ENCODE data around the gene ZNF598.
"Not testable (repeated sequence)": the region's sequence is repeated elsewhere in the genome, so short reads cannot be mapped to it uniquely, and the experiment has no call there.

The ZNF598 gene

DNA sequence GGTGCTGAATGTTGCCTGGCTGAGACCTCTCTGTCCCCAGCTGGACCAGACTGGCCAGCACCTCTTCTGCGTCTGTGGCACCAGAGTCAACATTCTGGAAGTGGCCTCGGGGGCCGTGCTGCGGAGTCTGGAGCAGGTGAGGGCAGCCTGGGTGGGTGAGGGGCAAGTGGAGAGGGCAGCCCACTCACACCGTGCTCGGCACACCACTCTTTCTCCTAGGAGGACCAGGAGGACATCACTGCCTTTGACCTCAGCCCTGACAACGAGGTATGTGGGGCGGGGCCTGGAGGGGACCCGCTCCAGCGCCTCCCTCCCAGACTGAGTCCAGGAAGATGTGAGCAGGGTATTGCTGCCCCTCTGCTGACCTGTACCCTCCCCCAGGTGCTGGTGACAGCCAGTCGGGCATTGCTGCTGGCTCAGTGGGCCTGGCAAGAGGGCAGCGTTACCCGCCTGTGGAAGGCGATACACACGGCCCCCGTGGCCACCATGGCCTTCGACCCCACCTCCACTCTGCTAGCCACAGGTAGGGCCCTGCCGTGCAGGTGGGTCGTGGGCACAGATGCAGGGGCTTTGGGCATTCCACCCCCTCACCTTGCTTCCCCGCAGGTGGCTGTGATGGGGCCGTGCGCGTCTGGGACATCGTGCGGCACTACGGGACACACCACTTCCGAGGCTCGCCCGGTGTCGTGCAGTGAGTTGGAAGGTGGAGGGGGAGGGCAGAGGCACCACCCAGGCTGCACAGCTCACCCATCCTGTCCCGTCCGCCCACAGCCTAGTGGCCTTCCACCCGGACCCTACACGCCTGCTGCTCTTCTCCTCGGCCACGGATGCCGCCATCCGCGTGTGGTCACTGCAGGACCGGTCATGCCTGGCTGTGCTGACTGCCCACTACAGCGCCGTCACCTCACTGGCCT, 35.2 kb downstream of the ZNF598 start:
- no peak for DNase-seq

DNA sequence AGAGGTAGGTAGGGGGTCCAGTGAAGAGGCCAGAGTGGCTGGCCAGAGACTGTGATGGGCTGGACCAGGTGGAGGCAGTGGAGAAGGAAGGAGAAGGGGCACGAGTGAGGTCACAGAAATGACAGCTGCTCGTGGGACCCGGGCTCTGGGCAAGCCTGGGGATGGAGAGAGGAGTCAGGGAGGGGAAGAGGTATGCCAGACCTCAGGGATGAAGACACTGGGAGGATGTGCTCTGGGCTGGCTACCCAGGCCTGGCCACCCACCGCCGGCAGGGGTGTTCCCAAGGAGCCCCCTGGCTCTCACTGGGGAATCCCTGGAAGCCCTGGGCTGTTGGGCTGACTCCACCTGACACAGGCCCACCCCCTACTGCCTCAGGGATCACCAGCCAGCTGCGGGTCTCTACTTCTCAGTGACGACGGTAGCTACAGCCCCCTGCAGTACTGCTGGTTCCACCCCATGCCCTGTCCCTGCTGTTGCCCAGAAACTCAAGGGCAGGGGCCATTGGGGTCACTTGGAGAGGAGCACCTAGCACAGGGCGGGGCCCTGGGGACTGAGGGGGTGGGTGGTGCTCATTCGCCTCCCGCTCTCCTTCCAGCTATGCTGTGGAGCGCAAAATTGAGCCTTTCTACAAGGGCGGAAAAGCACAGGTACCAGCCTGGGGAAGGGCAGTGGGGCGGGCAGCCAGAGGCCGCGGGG, 36.0 kb downstream of the ZNF598 start:
- no peak for DNase-seq

DNA sequence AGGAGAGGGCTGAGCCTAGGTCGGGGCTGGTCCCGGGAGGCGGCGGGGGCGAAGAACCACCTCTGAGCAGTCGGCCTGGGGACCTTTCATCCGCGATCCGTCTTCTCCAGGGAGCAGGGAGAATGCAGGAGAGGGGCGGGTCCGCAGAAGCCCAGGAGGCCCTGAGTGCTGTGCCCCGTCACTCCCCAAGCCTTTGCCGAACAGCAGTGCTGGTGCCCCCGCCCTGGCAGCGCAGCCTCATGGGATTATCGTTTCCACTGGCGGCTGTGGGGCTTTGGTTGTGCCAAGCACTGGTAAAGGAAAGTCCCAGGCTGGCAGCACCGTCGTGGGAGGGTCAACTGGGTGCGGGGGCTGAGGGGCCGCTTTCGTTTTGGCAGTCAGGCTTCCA, 37.1 kb downstream of the ZNF598 start:
- no peak for DNase-seq

DNA sequence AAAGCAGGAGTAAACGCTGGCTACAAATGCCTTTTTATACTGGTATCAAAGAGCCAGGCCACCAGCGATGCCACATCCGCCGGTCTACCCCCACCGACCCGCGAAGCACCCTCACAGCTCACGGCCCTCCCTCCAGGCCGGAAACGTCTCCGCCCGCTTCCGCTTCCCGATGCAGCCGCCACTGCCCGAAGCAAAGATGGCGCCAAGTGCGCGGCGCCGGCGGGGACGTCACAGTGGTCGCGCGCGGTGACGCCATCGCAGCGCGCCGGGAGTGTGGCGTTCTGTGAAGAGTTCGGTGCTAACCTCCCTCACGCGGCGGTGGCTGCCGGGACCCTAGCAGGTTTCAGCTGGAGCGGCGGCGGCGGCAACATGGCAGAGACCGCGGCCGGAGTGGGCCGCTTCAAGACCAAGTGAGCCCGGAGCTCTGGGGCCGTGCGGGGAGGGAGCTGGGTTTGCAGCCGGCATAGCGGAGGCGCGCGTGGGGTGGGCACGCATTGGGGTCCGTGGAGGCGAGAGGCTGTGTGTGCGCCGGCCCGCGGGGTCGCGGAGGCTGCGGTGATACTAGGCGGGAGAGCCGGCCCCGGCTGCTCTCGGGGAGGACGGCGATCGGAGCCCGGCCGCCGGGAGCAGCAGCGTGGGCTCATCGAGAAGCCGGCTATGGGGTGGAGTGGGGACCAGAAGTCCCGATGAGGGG, 37.7 kb downstream of the ZNF598 start, which contains the start of gene TBL3:
Gene TBL3, plus strand, starts transcription at position 258 of the 694 bp plus-strand sequence. Its CDS starts 112 bp downstream, at position 370.
- DNase-seq, result peak; percentile 86

DNA sequence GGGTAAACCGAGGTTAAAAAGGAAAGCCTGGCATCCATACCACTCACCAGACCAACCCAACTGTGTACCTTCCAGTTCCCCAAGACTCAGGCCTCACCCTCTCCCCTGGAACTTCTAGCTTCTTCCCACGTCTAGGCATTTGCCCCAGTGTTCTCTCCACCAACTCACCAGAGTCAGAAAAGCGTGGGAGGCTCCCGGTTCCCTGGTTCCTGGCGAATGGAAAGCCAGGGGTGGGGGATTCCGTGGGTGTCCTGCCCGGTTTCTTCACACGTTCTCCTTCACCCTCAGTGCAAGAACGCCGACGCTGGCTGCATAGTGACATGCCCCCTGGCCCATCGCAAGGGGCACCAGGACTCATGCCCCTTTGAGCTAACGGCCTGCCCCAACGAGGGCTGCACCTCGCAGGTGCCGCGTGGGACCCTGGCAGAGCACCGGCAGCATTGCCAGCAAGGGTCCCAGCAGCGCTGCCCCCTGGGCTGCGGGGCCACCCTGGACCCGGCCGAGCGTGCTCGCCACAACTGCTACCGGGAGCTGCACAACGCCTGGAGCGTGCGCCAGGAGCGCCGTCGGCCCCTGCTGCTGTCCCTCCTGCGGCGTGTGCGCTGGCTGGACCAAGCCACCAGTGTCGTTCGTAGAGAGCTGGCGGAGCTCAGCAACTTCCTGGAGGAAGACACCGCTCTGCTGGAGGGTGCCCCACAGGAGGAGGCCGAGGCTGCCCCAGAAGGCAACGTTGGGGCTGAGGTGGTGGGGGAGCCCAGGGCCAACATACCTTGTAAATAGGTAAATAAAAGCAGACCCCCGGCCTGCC, 41.3 kb downstream of the ZNF598 start:
- no peak for DNase-seq

DNA sequence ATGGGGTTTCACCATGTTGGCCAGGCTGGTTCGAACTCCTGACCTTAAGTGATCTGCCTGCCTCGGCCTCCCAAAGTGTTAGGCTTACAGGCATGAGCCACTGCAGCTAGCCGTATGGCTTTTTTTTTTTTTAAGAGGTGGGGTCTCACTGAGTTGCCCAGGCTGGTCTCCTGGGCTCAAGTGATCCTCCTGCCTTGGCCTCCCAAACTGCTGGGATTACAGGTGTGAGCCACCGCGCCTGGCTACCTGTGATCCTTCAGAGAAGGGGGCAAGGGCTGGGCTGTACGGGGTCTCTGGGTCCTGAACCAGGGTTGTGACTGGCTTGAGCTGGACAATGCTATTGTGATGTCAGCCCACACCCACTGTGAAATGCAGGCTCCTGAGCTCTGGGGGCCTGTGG, 43.2 kb downstream of the ZNF598 start, which contains the start of gene RNF151:
Gene RNF151, plus strand, starts transcription at position 397 of the 400 bp plus-strand sequence. CDS start 26 bp downstream, outside the sequence.
- no peak for DNase-seq

DNA sequence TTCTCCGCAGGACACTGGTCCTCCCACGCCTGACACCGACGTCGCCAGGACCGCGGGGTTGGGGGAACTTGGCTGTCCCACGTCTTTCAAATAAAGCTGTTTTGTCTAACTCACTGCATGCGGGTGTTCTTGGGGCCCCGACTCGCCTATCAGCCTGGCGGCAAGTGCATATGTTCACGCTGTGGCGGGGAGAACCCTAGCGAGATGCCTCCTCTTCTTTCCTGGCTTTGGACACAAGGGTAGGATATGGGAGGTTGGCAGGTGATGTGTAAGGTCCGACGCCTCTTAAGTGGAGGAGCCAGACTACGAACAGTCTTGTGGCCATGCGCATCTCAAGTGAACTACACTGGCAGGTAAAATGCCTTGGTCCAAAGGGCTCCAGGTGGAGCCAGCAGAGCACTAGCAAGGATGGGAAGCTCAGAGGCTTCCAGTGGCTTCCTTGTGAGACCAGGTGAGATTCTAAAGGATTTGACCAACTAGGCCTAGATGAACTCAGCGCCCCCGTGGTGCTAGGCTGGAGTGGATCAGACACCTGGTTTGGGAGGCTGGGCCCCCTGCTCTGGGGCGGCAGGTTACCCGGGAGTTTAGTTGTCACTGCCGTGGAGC, 44.1 kb downstream of the ZNF598 start:
- DNase-seq, result no peak

DNA sequence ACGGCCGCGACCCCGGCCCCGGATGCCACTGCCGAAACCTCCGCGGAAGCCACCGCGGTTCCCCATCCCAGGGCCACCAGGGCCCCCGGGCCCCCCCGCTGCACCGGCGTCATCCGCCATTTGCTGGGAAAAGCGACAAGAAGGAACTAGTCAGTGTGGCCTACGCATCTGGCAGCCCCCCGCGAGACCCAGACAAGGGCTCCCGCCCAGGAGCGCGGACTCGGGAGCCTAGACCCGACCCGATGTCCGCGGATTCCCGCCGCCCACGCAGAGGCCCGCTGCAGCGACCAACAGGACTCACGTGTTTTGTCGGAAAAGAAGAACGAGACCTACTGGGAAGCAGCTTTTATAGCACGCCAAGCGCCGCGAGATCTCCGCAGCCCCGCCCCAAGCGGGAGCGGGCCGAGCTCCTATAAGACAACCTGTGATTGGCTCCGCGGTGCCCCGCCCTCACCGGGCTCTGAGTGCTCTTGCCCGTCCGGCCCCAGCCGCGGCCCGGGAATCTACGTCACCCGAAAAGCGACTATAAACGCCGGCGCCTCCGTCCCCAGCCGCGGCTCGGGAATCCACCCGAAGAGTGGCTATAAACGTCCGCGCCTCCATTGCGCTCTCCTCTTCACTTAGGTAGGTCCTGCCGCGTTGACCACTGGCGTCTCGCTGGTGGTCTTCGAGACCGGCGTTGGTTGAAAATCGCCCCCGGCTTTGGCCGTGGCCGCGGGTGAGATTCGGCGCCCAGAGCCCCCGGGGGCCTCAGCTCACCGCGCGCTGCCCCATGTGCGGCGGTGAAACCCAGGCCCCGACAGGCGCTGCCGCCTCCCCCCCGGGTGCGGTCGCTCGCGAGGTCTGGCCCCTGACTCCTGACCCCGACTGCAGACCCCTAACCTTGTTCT, 44.9 kb downstream of the ZNF598 start, which contains the start of gene RPS2:
Gene RPS2, minus strand, starts transcription at position 321 of the 890 bp plus-strand sequence. Its CDS starts 201 bp downstream, at position 120.
- DNase-seq, result peak; percentile 94

DNA sequence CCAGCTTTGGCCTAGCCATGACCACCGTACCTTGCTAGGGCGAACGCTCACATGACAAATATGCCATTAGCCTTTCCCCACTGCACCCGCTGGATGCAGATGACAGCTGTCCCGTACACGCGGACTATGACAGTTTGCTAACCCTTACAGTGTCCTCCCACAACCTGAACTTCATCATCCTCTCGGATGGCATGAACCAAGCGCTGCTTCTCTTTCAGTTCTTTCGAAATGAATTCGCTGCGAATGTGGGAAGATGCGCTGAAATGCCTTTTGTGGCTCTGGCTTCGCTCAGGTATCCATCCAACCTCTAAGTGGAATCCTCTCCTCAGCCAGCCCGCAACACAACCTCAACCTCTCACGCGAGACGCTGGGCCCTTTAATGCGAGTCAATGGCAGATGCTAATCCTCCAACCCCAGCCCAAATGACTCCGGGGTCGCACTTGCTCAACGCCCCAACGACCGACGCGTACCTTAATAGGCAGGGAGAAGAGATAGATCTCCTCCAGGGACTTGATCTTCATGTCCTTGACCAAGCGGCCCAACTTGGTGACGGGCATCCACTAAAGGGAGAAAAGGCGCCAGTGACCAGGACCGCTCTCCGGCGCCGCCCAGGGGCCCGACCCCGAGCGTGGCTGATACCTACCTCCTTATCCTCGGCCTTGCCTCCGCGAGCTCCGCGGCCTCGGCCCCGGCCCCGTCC, 45.7 kb downstream of the ZNF598 start:
- no peak for DNase-seq

DNA sequence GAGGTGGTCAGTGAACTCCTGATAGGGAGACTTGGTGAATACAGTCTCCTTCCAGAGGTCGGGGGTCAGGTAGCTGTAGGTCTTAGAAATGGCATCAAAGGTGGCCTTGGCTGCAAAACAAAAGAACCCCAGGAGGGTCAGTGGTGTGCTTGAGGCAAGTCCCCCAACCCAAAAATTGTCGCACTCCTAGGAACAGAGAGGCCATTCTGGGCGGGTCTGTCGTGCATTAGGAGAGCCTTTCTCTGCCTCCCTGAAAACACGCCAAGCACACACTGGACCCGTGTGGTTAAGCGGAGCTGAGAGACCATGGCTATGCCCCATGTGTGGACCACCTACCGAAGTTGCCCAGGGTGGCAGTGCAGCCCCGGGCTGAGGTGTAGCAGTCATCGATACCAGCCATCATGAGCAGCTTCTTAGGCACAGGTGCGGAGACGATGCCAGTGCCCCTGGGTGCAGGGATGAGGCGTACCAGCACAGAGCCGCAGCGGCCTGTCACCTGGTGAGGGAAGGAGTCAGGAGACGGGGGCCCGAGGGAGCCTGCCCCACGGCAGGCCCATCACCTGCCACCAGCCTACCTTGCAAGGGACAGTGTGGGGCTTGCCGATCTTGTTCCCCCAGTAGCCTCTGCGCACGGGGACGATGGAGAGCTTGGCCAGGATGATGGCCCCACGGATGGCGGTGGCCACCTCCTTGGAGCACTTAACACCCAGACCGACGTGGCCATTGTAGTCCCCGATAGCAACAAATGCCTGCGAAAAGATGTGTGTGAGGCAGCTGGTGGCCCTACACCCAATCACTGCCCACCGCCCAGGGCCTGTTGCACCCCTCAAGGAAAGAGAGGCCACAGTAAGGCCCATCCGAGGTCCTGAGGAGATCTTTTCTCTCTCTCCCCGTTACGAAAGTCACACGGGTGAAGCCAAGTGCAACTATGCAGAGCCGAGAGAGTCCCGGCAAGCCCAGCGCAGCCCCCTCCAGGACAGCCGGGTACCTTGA, 47.2 kb downstream of the ZNF598 start:
- DNase-seq, result not testable (repeated sequence)

DNA sequence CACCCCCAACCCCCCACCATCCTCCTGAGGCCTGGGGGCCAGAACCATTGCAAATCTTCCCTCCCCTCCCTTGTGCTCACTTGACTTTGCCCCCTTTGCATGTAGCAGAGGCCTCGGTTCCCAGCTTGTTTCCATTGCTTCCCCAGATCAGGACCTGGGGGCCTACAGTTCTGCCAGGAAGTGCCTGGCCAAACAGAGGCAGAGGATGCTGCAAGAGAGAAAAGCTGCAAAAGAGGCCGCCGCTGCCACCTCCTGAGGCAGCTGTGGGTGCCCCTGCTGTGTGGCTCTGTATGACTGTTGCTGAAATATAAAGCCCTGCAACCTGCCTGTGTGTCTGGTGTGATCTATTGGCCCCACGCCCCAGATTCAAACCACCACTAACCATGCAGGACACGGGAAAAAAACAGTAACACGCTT, 48.0 kb downstream of the ZNF598 start:
- DNase-seq, result peak; percentile 70

DNA sequence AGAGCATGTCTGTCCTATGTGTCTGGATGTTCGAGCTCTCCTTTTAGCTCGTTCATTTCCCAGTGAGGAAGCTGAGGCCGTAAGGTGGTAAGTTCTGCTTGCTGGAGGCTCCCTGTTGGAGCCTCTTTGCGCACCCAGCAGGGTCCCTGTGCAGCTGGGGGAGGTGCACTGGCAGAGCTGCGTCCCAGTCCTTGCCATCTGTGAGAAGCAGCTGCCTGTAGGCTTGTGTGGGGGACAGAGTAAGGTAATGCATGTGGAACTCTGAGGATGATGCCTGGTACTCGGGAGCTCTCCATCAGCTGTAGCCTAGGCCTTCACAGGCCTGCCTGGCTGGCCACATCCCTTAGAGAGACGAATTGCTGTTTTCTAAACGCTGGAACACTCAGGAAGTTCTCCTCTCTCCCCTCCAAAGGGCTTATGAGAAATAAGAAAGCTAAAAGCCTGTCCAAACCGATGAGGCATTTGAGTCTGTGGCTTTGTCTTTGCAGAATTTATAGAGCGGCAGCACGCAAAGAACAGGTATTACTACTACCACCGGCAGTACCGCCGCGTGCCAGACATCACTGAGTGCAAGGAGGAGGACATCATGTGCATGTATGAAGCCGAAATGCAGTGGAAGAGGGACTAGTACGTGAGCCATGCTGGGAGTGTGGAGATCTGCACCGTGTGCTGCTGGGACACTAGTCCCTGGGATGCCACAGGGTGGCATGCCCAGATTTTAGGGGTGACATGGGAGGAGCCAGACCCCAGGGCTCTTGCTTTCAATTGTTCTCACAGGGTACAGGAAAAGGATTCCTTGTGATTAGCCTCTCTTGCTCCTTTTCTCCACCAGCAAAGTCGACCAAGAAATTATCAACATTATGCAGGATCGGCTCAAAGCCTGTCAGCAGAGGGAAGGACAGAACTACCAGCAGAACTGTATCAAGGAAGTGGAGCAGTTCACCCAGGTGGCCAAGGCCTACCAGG, 48.7 kb downstream of the ZNF598 start:
- DNase-seq, result peak; percentile 95

DNA sequence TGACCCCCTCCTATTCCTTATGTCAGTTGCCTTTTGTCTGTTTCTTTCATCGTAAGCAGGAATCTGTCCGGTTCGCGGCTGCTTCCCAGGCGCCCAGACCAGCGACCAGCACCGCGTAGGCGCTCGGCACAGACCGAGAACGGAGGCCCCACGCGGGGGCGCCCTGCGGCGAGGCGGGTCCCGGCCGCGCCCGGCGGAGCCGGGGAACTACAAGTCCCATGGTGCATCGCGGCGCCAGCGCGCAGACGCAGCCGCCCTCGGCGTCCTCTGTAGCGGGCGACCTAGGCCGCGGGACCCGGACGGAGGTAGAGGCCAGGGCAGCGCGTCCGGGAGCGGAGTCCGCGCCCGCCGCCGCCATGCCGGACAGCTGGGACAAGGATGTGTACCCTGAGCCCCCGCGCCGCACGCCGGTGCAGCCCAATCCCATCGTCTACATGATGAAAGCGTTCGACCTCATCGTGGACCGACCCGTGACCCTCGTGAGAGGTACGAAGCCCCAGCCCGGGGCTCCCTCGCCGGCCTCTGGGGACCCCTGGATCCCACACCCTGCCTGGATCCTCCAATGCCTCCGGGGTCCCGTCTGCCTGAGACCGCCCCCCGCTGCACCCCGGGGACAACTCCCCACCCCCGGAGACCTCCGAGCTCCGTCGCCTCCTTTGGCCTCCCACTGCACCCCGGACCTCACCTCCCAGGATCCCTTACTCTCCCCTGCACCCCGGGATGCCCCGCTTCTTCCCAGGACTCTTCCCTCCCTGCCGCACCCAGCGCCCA, 50.2 kb downstream of the ZNF598 start, which contains the start of gene NDUFB10:
Gene NDUFB10, plus strand, starts transcription at position 270 of the 771 bp plus-strand sequence. Its CDS starts 87 bp downstream, at position 357.
- peak; percentile 57 for DNase-seq

DNA sequence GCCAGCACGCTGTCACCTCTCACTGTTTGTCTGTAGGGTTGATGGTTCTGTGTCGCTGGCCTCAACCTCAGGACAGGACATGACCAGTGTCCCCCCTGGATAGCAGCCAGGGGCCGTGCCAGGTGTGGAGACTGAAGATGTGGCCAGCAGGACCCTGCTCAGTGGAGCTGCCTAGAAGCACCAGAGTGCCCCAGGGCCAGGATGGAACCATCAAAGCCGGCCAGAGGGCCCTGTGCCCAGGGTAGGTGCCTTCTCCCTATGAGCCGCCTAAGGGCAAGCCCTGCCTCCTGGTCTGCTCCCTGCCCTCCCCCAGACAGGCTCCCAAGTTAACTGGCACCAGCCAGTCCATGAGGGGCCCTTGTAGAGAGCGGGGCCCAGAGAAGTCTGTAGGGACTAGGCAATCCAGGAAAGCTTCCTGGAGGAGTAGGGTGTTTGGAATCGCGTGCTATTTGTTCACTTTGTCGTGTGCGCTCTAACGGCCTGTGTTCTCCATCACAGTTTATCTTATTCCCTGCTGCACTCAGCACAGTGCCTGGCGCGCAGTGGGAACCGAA, 50.8 kb downstream of the ZNF598 start:
- DNase-seq, result no peak

DNA sequence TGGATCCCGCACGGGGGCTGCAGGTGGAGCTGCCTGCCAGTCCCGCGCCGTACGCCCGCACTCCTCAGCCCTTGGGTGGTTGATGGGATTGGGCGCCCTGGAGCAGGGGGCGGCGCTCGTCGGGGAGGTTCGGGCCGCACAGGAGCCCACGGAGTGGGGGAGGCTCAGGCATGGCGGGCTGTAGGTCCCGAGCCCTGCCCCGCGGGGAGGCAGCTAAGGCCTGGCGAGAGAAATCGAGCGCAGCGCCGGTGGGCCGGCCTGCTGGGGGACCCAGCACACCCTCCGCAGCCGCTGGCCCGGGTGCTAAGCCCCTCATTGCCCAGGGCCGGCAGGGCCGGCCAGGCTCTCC, 51.5 kb downstream of the ZNF598 start:
- DNase-seq, result not testable (repeated sequence)
